MM.1S (cell line): ENCODE data around the gene INS.
A peak's percentile ranks its signal among the peaks of the same experiment; 100 is the strongest.
"Not testable (repeated sequence)": the region's sequence is repeated elsewhere in the genome, so short reads cannot be mapped to it uniquely, and the experiment has no call there.

ENCODE experiments used
- DNase-seq: peaks from one replicate; pipeline ENCODE4 v3.0.0-alpha.2; 2015
- H2AFZ ChIP-seq: fragments of 300-600 bp; sonication (generic); 2 replicates; pipeline ENCODE4 v1.6.0; 2016; ENCODE audit warnings: antibody characterized with exemption, low read length
- H3F3A ChIP-seq: fragments of 300-600 bp; sonication (generic); 2 replicates; pipeline ENCODE4 v1.6.1; 2016; ENCODE audit warnings: mild to moderate bottlenecking, antibody characterized with exemption, low read length, moderate library complexity, mixed read lengths; ENCODE audit not compliant: insufficient read depth
- H3K27ac ChIP-seq: fragments of 300-600 bp; sonication (generic); 2 replicates; pipeline ENCODE4 v1.5.1; 2016; ENCODE audit warnings: mild to moderate bottlenecking, low read length
- H3K27me3 ChIP-seq: fragments of 300-600 bp; sonication (generic); replicated peaks from 2 replicates; pipeline ENCODE4 v1.6.0; 2016; ENCODE audit warnings: low read length; ENCODE audit not compliant: insufficient read depth
- H3K36me3 ChIP-seq: fragments of 300-600 bp; sonication (generic); replicated peaks from 2 replicates; pipeline ENCODE4 v1.6.1; 2016; ENCODE audit warnings: mild to moderate bottlenecking, low read length, mixed read lengths; ENCODE audit not compliant: insufficient read depth
- H3K4me1 ChIP-seq: fragments of 300-600 bp; sonication (generic); 2 replicates; pipeline ENCODE4 v1.6.1; 2016; ENCODE audit warnings: low read length, mixed read lengths
- H3K4me2 ChIP-seq: fragments of 300-600 bp; sonication (generic); 2 replicates; pipeline ENCODE4 v1.6.0; 2016; ENCODE audit warnings: low read depth, low read length
- H3K4me3 ChIP-seq: fragments of 300-600 bp; sonication (generic); 2 replicates; pipeline ENCODE4 v1.5.1; 2016; ENCODE audit warnings: low read length, mixed read lengths
- H3K79me2 ChIP-seq: fragments of 300-600 bp; sonication (generic); 2 replicates; pipeline ENCODE4 v1.6.1; 2016; ENCODE audit warnings: mixed run types, low read length, mixed read lengths
- H3K9ac ChIP-seq: fragments of 300-600 bp; sonication (generic); 2 replicates; pipeline ENCODE4 v1.6.1; 2016; ENCODE audit warnings: low read length, mixed read lengths
- H3K9me2 ChIP-seq: fragments of 300-600 bp; sonication (generic); replicated peaks from 2 replicates; pipeline ENCODE4 v1.6.1; 2016; ENCODE audit warnings: mild to moderate bottlenecking, low read length, mixed read lengths; ENCODE audit not compliant: insufficient read depth
- H3K9me3 ChIP-seq: fragments of 300-600 bp; sonication (generic); replicated peaks from 2 replicates; pipeline ENCODE4 v1.6.1; 2016; ENCODE audit warnings: mild to moderate bottlenecking, low read length, mixed read lengths; ENCODE audit not compliant: insufficient read depth
- H4K20me1 ChIP-seq: fragments of 300-600 bp; sonication (generic); 2 replicates; pipeline ENCODE4 v1.6.1; 2016; ENCODE audit warnings: mild to moderate bottlenecking, low read length, moderate library complexity, mixed read lengths; ENCODE audit not compliant: insufficient read depth
- EZH2 ChIP-seq: fragments of 300-600 bp; sonication (generic); optimal IDR thresholded peaks from 2 replicates; pipeline ENCODE3; 2017; ENCODE audit warnings: low read depth, mild to moderate bottlenecking, antibody characterized with exemption, low read length, mixed read lengths
- EZH2phosphoT487 ChIP-seq: fragments of 300-600 bp; sonication (generic); IDR thresholded peaks from 2 replicates; pipeline ENCODE4 v1.6.1; 2018; ENCODE audit warnings: antibody characterized with exemption, low read length
- TF ChIP-seq, protein P1 (sequence below): fragments of 300-600 bp; sonication (generic); IDR thresholded peaks from 2 replicates; pipeline ENCODE4 v1.5.1; 2016; ENCODE audit warnings: antibody characterized with exemption, low read length, mixed read lengths

INS gene

DNA sequence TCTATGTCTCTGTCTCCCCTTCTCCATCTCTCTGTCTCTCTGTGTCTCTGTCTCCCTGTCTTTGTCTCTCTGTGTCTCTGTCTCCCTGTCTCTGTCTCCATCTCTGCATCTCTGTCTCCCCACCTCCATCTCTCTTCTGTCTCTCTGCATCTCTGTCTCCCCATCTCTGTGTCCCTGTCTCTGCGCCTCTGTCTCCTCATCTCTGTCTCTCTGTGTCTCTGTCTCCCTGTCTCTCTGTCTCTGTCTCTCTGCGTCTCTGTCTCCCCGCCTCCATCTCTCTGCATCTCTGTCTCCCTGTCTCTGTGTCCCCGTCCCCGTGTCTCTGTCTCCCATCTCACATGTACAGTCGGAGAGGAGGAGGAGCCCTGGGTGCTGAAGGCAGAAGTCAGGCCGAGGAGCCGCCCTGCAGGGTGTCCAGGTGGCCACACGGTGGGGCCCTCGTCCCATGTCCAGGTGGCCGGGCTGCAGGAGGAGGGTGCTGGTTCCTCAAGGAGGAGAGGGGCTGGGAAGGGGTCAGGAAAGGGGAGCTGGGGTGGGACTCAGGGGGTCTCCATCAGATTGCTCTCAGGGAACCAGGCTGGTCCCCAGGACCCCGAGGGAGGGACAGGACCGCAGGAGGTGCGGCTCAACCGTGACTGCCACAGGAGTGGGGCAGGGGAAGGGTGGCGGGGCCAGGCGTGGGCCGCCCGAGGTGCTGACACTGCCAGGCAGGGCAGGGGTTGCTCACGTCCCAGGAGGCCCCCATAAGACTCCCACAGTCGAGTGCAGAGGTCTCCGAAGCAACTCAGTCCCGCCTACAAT, 36.2 kb upstream of the INS start:
- H3K27ac ChIP-seq, result no peak overlapping the region
- TF ChIP-seq EZH2phosphoT487 (no peak), EZH2 (no peak)
- TF ChIP-seq, protein P1, sequence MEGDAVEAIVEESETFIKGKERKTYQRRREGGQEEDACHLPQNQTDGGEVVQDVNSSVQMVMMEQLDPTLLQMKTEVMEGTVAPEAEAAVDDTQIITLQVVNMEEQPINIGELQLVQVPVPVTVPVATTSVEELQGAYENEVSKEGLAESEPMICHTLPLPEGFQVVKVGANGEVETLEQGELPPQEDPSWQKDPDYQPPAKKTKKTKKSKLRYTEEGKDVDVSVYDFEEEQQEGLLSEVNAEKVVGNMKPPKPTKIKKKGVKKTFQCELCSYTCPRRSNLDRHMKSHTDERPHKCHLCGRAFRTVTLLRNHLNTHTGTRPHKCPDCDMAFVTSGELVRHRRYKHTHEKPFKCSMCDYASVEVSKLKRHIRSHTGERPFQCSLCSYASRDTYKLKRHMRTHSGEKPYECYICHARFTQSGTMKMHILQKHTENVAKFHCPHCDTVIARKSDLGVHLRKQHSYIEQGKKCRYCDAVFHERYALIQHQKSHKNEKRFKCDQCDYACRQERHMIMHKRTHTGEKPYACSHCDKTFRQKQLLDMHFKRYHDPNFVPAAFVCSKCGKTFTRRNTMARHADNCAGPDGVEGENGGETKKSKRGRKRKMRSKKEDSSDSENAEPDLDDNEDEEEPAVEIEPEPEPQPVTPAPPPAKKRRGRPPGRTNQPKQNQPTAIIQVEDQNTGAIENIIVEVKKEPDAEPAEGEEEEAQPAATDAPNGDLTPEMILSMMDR, result peak; percentile 85
- H3K9me2 ChIP-seq, result no peaks in the 10 kb centered on the region
- no peaks in the 10 kb centered on the region for H3K9me3 ChIP-seq
- peaks cover 82% of the 10 kb centered on the region for H3K27me3 ChIP-seq
- H3F3A ChIP-seq, result no peaks in the 10 kb centered on the region
- no peak overlapping the region for H3K4me3 ChIP-seq
- no peaks in the 10 kb centered on the region for H3K4me1 ChIP-seq
- no peaks in the 10 kb centered on the region for H3K36me3 ChIP-seq
- DNase-seq, result peak; percentile 49
- no peak overlapping the region for H2AFZ ChIP-seq
- H3K9ac ChIP-seq, result no peak overlapping the region
- no peak overlapping the region for H3K4me2 ChIP-seq
- no peaks in the 10 kb centered on the region for H3K79me2 ChIP-seq
- no peaks in the 10 kb centered on the region for H4K20me1 ChIP-seq

DNA sequence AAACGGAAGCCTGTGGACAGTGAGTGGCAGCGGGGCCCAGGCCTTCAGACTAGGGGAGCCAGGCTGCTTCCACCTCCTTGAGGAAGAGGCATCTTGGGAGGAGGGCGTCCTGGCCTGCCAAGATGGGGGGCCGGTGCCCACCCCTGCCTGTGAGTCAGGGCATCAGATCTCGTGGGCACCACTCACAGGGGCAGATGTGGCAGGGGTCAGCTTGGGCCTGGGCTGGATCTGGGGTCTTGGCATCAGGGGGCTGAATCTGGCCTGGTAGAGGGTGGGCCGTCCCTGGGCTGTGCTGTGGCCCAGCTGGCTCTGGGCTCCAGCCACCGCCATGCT, 34.7 kb upstream of the INS start:
- Histone ChIP-seq H3K9me3 (no peaks in the 10 kb centered on the region), H3F3A (no peaks in the 10 kb centered on the region), H3K27me3 (peaks cover 83% of the 10 kb centered on the region), H3K4me1 (no peaks in the 10 kb centered on the region), H3K79me2 (no peaks in the 10 kb centered on the region), H3K4me2 (no peak overlapping the region), H3K9me2 (no peaks in the 10 kb centered on the region), H2AFZ (no peak overlapping the region), H3K9ac (no peak overlapping the region), H3K36me3 (no peaks in the 10 kb centered on the region), H3K4me3 (no peak overlapping the region), H4K20me1 (no peaks in the 10 kb centered on the region), H3K27ac (no peak overlapping the region)
- TF ChIP-seq EZH2phosphoT487 (no peak), EZH2 (no peak)
- TF ChIP-seq, protein P1, result no peak
- DNase-seq, result no peak

DNA sequence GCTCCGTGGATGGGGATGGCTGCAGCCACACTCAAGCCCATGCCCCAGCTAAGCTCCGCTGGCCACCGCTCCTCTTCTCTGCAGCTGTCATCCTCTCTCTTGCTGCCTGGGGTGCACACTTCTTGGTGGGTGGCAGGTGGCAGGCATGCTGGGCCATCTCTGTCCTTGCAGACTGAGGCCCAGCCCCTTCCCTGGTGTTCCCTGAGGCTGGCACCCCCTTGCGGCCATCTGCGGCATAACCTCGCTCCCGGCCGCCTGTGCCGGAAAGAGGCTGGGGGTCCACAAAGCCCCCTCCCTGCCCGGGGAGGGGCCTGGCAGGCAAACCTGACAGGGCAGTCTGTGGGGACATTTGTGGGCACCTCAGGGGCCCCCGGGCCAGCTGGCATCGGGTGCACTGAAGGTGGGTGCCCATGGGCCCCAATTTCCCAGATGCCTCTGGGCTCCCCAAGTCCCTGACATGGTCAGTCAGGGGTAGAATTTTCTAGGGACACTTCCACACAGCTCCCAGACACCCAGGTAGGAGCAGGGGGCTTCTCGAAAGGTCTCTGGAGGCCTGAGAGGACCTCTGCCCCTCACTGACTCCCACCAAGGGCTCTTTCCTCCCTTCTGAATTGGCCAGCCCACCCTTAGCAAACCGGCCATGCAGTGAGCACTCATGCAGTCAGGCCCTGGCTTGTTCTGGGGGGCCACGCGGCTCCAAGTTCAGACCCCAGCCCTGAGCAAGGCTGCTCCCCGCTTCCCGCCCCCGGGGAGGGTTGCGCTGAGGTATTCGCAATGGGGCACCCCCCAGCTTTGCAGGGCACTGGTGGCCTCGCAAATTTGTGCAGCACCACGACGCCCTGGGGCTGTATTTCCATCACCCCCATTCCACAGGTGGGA, 34.1 kb upstream of the INS start:
- H3K9me3 ChIP-seq, result no peaks in the 10 kb centered on the region
- no peak overlapping the region for H3K27ac ChIP-seq
- TF ChIP-seq EZH2phosphoT487, result no peak
- TF ChIP-seq, protein P1, result peak; percentile 89
- H3F3A ChIP-seq, result no peaks in the 10 kb centered on the region
- no peaks in the 10 kb centered on the region for H3K36me3 ChIP-seq
- H3K4me1 ChIP-seq, result no peaks in the 10 kb centered on the region
- no peak overlapping the region for H3K4me3 ChIP-seq
- H3K9ac ChIP-seq, result no peak overlapping the region
- H4K20me1 ChIP-seq, result no peaks in the 10 kb centered on the region
- no peak overlapping the region for H2AFZ ChIP-seq
- peaks cover 83% of the 10 kb centered on the region for H3K27me3 ChIP-seq
- no peaks in the 10 kb centered on the region for H3K9me2 ChIP-seq
- no peak overlapping the region for H3K4me2 ChIP-seq
- H3K79me2 ChIP-seq, result no peaks in the 10 kb centered on the region
- DNase-seq, result peak; percentile 27

DNA sequence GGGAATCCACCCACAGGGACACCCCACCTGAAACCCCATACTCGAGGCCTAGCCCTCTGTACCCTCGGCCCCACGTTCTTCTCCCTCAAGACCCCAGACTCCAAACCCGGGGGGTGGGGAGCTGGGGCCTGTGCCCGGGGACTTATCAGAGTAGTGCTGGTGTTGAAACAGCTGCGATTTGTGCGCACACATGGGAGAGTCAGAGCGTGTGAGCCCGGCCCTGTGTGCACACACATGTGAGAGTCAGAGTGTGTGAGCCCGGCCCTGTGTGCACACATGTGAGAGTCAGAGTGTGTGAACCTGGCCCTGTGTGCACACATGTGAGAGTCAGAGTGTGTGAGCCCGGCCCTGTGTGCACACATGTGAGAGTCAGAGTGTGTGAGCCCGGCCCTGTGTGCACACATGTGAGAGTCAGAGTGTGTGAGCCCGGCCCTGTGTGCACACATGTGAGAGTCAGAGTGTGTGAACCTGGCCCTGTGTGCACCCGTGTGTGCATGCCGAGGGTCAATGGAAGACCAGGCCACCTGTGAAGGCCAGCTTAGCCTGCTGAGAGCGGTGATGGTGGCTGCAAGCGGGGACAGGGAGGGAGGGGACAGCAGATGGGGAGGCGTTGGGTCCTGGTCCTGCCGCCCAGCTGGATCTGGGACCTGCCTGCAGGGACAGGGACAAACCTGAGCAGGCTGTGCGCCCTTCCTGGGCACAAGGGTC, 33.0 kb upstream of the INS start:
- H3F3A ChIP-seq, H3K9ac ChIP-seq, DNase-seq, H3K4me1 ChIP-seq, H2AFZ ChIP-seq, H3K36me3 ChIP-seq, H3K27ac ChIP-seq, H4K20me1 ChIP-seq, H3K4me3 ChIP-seq, H3K4me2 ChIP-seq, H3K79me2 ChIP-seq, H3K9me3 ChIP-seq, H3K9me2 ChIP-seq: not testable (repeated sequence)
- peaks cover 83% of the 10 kb centered on the region for H3K27me3 ChIP-seq
